Chondrocyte (in vitro differentiated cells): Measurements from ENCODE around the gene TRPM6. TPM values are rescaled to one million over a fixed set of nuclear protein-coding genes. Genes with fewer than 3 reads are reported as not detected.

Experiments used
- DNase-seq: peaks from one replicate; pipeline ENCODE4 v3.0.0; 2021; ENCODE audit warnings: mixed read lengths, low spot score
- H3K27ac Mint-ChIP-seq: one replicate; pipeline ENCODE4 v1.8.0; 2021; ENCODE audit warnings: mild to moderate bottlenecking, moderate library complexity, mixed read lengths; ENCODE audit not compliant: unreplicated experiment
- H3K27me3 Mint-ChIP-seq: 2 replicates; pipeline ENCODE4 v1.8.0; 2021; ENCODE audit warnings: low read depth, mixed read lengths
- H3K36me3 Mint-ChIP-seq: 2 replicates; pipeline ENCODE4 v1.8.0; 2021; ENCODE audit warnings: low read depth, mixed read lengths
- H3K4me1 Mint-ChIP-seq: 2 replicates; pipeline ENCODE4 v1.8.0; 2021; ENCODE audit warnings: low read depth, mild to moderate bottlenecking, mixed read lengths
- H3K4me3 Mint-ChIP-seq: one replicate; pipeline ENCODE4 v1.8.0; 2021; ENCODE audit warnings: mild to moderate bottlenecking, moderate library complexity, mixed read lengths; ENCODE audit not compliant: unreplicated experiment
- H3K9me3 Mint-ChIP-seq: 2 replicates; pipeline ENCODE4 v1.8.0; 2021; ENCODE audit warnings: low read depth, mixed read lengths
- total RNA-seq: library from RNA; stranded (reverse); gene quantifications from 3 replicates; pipeline ENCODE4 v1.2.1, GENCODE V29; 2021
- TF ChIP-seq, protein P1 (sequence below): fragments of 200-600 bp; sonication (generic); IDR thresholded peaks from 2 replicates; pipeline ENCODE4 v1.5.0; 2021; ENCODE audit warnings: antibody characterized with exemption, mild to moderate bottlenecking, moderate library complexity

The TRPM6 gene
- total RNA-seq, 1 donor from 2014 or later: 0.02 TPM

GRCh38 chr9:74691058-74691457 is 196.7 kb downstream of the TRPM6 start:
- no peak overlapping the region for H3K4me3 Mint-ChIP-seq
- no peak overlapping the region for H3K27ac Mint-ChIP-seq
- peaks cover 13% of the 10 kb centered on the region for H3K27me3 Mint-ChIP-seq
- H3K9me3 Mint-ChIP-seq: no peaks in the 10 kb centered on the region
- peak; percentile 35 for DNase-seq
- no peaks in the 10 kb centered on the region for H3K4me1 Mint-ChIP-seq
- TF ChIP-seq, protein P1, sequence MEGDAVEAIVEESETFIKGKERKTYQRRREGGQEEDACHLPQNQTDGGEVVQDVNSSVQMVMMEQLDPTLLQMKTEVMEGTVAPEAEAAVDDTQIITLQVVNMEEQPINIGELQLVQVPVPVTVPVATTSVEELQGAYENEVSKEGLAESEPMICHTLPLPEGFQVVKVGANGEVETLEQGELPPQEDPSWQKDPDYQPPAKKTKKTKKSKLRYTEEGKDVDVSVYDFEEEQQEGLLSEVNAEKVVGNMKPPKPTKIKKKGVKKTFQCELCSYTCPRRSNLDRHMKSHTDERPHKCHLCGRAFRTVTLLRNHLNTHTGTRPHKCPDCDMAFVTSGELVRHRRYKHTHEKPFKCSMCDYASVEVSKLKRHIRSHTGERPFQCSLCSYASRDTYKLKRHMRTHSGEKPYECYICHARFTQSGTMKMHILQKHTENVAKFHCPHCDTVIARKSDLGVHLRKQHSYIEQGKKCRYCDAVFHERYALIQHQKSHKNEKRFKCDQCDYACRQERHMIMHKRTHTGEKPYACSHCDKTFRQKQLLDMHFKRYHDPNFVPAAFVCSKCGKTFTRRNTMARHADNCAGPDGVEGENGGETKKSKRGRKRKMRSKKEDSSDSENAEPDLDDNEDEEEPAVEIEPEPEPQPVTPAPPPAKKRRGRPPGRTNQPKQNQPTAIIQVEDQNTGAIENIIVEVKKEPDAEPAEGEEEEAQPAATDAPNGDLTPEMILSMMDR: no peak
- no peaks in the 10 kb centered on the region for H3K36me3 Mint-ChIP-seq

- Mint-ChIP-seq H3K4me1 (no peaks in the 10 kb centered on the region), H3K27me3 (peaks cover 10% of the 10 kb centered on the region), H3K9me3 (no peaks in the 10 kb centered on the region), H3K4me3 (no peak overlapping the region), H3K27ac (no peak overlapping the region), H3K36me3 (no peaks in the 10 kb centered on the region)
- TF ChIP-seq, protein P1: no peak
- no peak for DNase-seq
These were observed 204.4 kb downstream of the TRPM6 start for GRCh38 chr9:74683322-74683721.

- Mint-ChIP-seq H3K4me1 (no peaks in the 10 kb centered on the region), H3K36me3 (no peaks in the 10 kb centered on the region), H3K27me3 (peaks cover 4% of the 10 kb centered on the region), H3K4me3 (no peak overlapping the region), H3K27ac (no peak overlapping the region), H3K9me3 (no peaks in the 10 kb centered on the region)
- DNase-seq: no peak
- TF ChIP-seq, protein P1: no peak
These were observed 205.8 kb downstream of the TRPM6 start for GRCh38 chr9:74681906-74682305.

GRCh38 chr9:74674077-74674476 is 213.6 kb downstream of the TRPM6 start:
- no peaks in the 10 kb centered on the region for H3K36me3 Mint-ChIP-seq
- H3K4me3 Mint-ChIP-seq: no peak overlapping the region
- no peak overlapping the region for H3K27ac Mint-ChIP-seq
- no peaks in the 10 kb centered on the region for H3K9me3 Mint-ChIP-seq
- H3K4me1 Mint-ChIP-seq: no peaks in the 10 kb centered on the region
- TF ChIP-seq, protein P1: no peak
- DNase-seq: no peak
- peaks cover 17% of the 10 kb centered on the region for H3K27me3 Mint-ChIP-seq

Other genes with a start within 250 kb of the TRPM6 start
- gene C9orf40, start 65.0 kb upstream of the TRPM6 start, total RNA-seq: 3.7 to 5.2 TPM (median 5.1 TPM) in 3 replicates
- 12.5 to 13.5 TPM (median 12.6 TPM) in 3 replicates for gene CARNMT1, start 140.4 kb upstream of the TRPM6 start, total RNA-seq
- 7.2 to 9.0 TPM (median 7.6 TPM) in 3 replicates for gene NMRK1, start 200.2 kb upstream of the TRPM6 start, total RNA-seq
- gene OSTF1, start 200.6 kb upstream of the TRPM6 start, total RNA-seq: 29.0 to 30.8 TPM (median 29.8 TPM) in 3 replicates